Astrocyte (in vitro differentiated cells and primary cell): ENCODE data around the gene SCN8A.
"Not testable (repeated sequence)": the region's sequence is repeated elsewhere in the genome, so short reads cannot be mapped to it uniquely, and the experiment has no call there.

Experiments
- EZH2 ChIP-seq: IDR thresholded peaks from 2 replicates; pipeline ENCODE4 v1.6.1; 2012; ENCODE audit warnings: mild to moderate bottlenecking, low read length, inconsistent platforms; ENCODE audit not compliant: insufficient read depth
- TF ChIP-seq, protein P1 (sequence below): IDR thresholded peaks from 2 replicates; pipeline ENCODE4 v1.5.1; 2011; ENCODE audit warnings: low read depth, mild to moderate bottlenecking, inconsistent platforms, low read length, moderate library complexity; ENCODE audit not compliant: insufficient read depth

DNA sequence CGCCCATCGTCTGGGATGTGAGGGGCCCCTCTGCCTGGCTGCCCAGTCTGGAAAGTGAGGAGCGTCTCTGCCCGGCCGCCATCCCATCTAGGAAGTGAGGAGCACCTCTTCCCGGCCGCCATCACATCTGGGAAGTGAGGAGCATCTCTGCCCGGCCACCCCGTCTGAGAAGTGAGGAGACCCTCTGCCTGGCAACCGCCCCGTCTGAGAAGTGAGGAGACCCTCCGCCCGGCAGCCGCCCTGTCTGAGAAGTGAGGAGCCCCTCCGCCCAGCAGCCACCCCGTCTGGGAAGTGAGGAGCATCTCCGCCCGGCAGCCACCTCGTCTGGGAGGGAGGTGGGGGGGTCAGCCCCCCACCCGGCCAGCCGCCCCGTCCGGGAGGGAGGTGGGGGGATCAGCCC, 53.7 kb downstream of the SCN8A start:
- TF ChIP-seq, protein P1, sequence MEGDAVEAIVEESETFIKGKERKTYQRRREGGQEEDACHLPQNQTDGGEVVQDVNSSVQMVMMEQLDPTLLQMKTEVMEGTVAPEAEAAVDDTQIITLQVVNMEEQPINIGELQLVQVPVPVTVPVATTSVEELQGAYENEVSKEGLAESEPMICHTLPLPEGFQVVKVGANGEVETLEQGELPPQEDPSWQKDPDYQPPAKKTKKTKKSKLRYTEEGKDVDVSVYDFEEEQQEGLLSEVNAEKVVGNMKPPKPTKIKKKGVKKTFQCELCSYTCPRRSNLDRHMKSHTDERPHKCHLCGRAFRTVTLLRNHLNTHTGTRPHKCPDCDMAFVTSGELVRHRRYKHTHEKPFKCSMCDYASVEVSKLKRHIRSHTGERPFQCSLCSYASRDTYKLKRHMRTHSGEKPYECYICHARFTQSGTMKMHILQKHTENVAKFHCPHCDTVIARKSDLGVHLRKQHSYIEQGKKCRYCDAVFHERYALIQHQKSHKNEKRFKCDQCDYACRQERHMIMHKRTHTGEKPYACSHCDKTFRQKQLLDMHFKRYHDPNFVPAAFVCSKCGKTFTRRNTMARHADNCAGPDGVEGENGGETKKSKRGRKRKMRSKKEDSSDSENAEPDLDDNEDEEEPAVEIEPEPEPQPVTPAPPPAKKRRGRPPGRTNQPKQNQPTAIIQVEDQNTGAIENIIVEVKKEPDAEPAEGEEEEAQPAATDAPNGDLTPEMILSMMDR = not testable (repeated sequence)
- not testable (repeated sequence) for TF ChIP-seq EZH2
